Cardiac muscle cell (in vitro differentiated cells and primary cell): ENCODE measurements around the gene MEGF6. TPM values are rescaled to one million over a fixed set of nuclear protein-coding genes. Genes with fewer than 3 reads are reported as not detected.
A peak's percentile ranks its signal among the peaks of the same experiment; 100 is the strongest.
"Not testable (repeated sequence)": the region's sequence is repeated elsewhere in the genome, so short reads cannot be mapped to it uniquely, and the experiment has no call there.

Experiments used
- DNase-seq, 2 donors: peaks; one replicate each; pipeline versions ENCODE4 v3.0.0 to v3.0.0-alpha.2; 2010 to 2017; ENCODE audit warnings: low read depth in 1 of 2, low spot score in 1 of 2
- H3K27ac ChIP-seq: fragments of 200-600 bp; sonication (generic); 2 replicates; pipeline ENCODE4 v1.5.1; 2016
- H3K27me3 ChIP-seq: fragments of 200-600 bp; sonication (generic); 2 replicates; pipeline ENCODE4 v1.6.0; 2016; ENCODE audit warnings: control low read depth
- H3K36me3 ChIP-seq: fragments of 200-600 bp; sonication (generic); 2 replicates; pipeline ENCODE4 v1.5.1; 2016; ENCODE audit warnings: control low read depth
- H3K4me1 ChIP-seq: fragments of 200-600 bp; sonication (generic); 2 replicates; pipeline ENCODE4 v1.8.1; 2017; ENCODE audit warnings: low read depth, mild to moderate bottlenecking, mixed run types
- H3K4me3 ChIP-seq: fragments of 200-600 bp; sonication (generic); 2 replicates; pipeline ENCODE4 v1.5.1; 2016; ENCODE audit warnings: mild to moderate bottlenecking
- H3K9me3 ChIP-seq: fragments of 200-600 bp; sonication (generic); 2 replicates; pipeline ENCODE4 v1.5.1; 2017; ENCODE audit warnings: low read depth, mild to moderate bottlenecking, control low read depth
- polyA plus RNA-seq: library from polyadenylated mRNA; unstranded; fragments of >200 nt; fragmentation: Nextera tagmentation; extraction: Ambion mirVana; gene quantifications from 2 replicates; pipeline ENCODE4 v1.2.1, GENCODE V29; 2016
- total RNA-seq: library from RNA; depleted of rRNA; stranded (reverse); fragments of >200 nt; gene quantifications from 2 replicates; pipeline ENCODE4 v1.2.3, GENCODE V29; 2016
- TF ChIP-seq, protein P1 (sequence below): IDR thresholded peaks from 2 replicates; pipeline ENCODE4 v1.5.1; 2012; ENCODE audit warnings: low read depth, mild to moderate bottlenecking, low read length

MEGF6 gene
- total and polyA plus RNA-seq, 2 experiments from 2014 or later = 11.1 to 31.7 TPM

- no peak overlapping the region for H3K27ac ChIP-seq
- no peaks in the 10 kb centered on the region for H3K9me3 ChIP-seq
- no peaks in the 10 kb centered on the region for H3K36me3 ChIP-seq
- H3K4me3 ChIP-seq = no peak overlapping the region
- no peak for DNase-seq
- TF ChIP-seq, protein P1, sequence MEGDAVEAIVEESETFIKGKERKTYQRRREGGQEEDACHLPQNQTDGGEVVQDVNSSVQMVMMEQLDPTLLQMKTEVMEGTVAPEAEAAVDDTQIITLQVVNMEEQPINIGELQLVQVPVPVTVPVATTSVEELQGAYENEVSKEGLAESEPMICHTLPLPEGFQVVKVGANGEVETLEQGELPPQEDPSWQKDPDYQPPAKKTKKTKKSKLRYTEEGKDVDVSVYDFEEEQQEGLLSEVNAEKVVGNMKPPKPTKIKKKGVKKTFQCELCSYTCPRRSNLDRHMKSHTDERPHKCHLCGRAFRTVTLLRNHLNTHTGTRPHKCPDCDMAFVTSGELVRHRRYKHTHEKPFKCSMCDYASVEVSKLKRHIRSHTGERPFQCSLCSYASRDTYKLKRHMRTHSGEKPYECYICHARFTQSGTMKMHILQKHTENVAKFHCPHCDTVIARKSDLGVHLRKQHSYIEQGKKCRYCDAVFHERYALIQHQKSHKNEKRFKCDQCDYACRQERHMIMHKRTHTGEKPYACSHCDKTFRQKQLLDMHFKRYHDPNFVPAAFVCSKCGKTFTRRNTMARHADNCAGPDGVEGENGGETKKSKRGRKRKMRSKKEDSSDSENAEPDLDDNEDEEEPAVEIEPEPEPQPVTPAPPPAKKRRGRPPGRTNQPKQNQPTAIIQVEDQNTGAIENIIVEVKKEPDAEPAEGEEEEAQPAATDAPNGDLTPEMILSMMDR = no peak
- H3K4me1 ChIP-seq = no peaks in the 10 kb centered on the region
- no peaks in the 10 kb centered on the region for H3K27me3 ChIP-seq
Measured at GRCh38 chr1:3584915-3585314, 26.4 kb downstream of the MEGF6 start.

- H3K9me3 ChIP-seq, H3K27me3 ChIP-seq, H3K4me1 ChIP-seq, H3K4me3 ChIP-seq, DNase-seq, H3K36me3 ChIP-seq, H3K27ac ChIP-seq: not testable (repeated sequence)
Measured at GRCh38 chr1:3583751-3584150, 27.6 kb downstream of the MEGF6 start.

- H3K27ac ChIP-seq = no peak overlapping the region
- peak in 1 of 2 donors; percentile 17 for DNase-seq
- no peaks in the 10 kb centered on the region for H3K27me3 ChIP-seq
- no peaks in the 10 kb centered on the region for H3K36me3 ChIP-seq
- H3K4me1 ChIP-seq = no peaks in the 10 kb centered on the region
- H3K9me3 ChIP-seq = no peaks in the 10 kb centered on the region
- H3K4me3 ChIP-seq = no peak overlapping the region
- TF ChIP-seq, protein P1 = no peak
Measured at GRCh38 chr1:3581296-3582036, 29.8 kb downstream of the MEGF6 start.

DNA sequence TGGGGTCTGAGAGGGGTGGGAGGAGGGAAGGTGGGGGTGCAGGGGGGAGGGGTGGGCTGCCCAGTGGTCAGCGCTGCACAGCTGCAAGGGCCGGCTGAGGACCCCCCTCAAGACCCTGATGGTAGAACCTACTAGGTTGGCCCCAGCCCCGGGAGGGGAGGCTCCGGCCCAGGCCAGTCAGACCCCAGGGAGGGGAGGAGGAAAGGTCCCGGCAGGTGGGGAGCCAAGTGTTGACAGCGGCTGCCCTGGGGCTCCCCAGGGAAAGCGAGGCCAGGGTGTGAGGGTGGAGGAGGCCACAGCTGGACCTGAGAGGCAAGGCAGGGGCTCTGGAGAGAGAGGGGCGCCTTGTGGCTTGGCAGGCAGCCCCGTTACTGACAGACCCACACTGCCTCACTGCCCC, 31.1 kb downstream of the MEGF6 start:
- no peaks in the 10 kb centered on the region for H3K9me3 ChIP-seq
- no peak overlapping the region for H3K4me3 ChIP-seq
- H3K27me3 ChIP-seq = no peaks in the 10 kb centered on the region
- no peak for DNase-seq
- no peaks in the 10 kb centered on the region for H3K36me3 ChIP-seq
- no peak overlapping the region for H3K27ac ChIP-seq
- no peaks in the 10 kb centered on the region for H3K4me1 ChIP-seq
- TF ChIP-seq, protein P1 = no peak

DNA sequence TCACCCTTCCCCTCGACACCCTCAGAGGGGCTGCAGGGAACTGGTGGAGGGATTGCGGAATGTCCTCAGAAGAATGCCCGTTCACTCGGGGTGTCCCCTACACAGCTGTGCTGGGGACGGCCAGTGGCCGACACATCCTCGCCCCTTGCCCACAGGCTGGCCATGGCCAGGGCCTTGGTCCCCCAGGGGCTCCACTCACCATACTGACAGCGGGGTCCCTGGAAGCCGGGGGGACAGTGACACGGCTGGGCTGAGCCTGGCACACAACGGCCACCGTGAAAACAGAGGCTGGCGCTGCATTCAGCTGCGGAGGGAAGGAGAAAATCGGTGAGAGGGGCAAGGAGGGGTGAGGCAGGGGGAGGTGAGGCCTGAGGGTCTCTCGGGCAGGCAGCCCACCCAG, 31.7 kb downstream of the MEGF6 start:
- TF ChIP-seq, protein P1 = no peak
- Histone ChIP-seq H3K9me3 (no peaks in the 10 kb centered on the region), H3K27me3 (no peaks in the 10 kb centered on the region), H3K4me1 (no peaks in the 10 kb centered on the region), H3K4me3 (no peak overlapping the region), H3K36me3 (no peaks in the 10 kb centered on the region), H3K27ac (no peak overlapping the region)
- DNase-seq = no peak

GRCh38 chr1:3578906-3579305, 32.4 kb downstream of the MEGF6 start:
- Histone ChIP-seq H3K4me1 (no peaks in the 10 kb centered on the region), H3K27me3 (no peaks in the 10 kb centered on the region), H3K9me3 (no peaks in the 10 kb centered on the region), H3K36me3 (no peaks in the 10 kb centered on the region), H3K4me3 (no peak overlapping the region), H3K27ac (no peak overlapping the region)
- no peak for DNase-seq
- TF ChIP-seq, protein P1 = no peak
